Measurements from ENCODE around the gene NOP53.
A peak's percentile ranks its signal among the peaks of the same experiment; 100 is the strongest.
"Not testable (repeated sequence)": the region's sequence is repeated elsewhere in the genome, so short reads cannot be mapped to it uniquely, and the experiment has no call there.

NOP53 gene

GRCh38 chr19:47777245-47778048 is 32.1 kb downstream of the NOP53 start:
- not testable (repeated sequence) for DNase-seq (ENCODE audit: low read depth in 2 of 2)

- peak; percentile 53 to 60 for DNase-seq (ENCODE audit: low read depth in 2 of 2)
Measured at GRCh38 chr19:47778049-47778953, 33.0 kb downstream of the NOP53 start, which contains the start of gene SELENOW. Gene SELENOW, plus strand, starts transcription at chr19:47778703. Its CDS starts 83 bp downstream, at chr19:47778786.

GRCh38 chr19:47778954-47779351 is 33.6 kb downstream of the NOP53 start:
- no peak for DNase-seq (ENCODE audit: low read depth in 2 of 2)

DNA sequence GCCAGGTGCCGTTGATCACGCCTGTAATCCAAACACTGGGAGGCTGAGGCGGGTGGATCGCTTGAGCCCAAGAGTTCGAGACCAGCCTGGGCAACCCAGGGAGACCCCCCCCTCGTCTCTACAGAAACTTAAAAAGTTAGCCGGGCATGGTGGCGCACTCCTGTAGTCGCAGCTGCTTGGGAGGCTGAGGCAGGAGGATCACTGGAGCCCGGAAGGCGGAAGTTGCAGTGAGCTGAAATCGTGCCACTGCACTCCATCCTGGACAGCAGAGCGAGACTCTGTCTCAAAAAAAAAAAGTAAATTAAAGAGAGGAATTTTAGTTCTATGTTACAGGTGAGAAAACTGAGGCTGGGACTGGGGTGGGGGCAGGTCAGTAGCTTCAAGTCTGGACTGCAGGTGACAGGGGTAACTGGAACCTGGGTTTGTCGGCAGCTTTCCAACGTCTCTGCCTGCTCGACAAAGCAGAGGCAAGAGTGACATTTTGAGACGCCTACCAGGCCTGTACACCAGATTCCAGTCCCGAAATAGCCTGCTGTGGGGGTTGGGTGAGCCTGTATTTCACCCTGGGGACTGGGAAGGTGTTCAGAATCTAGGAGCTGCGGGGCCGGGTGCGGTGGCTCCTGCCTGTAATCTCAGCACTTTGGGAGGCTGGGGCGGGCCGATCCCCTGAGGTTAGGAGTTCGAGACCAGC is 34.3 kb downstream of the NOP53 start:
- no peak for DNase-seq (ENCODE audit: low read depth in 2 of 2)

- DNase-seq (ENCODE audit: low read depth in 2 of 2): no peak
Measured at GRCh38 chr19:47780215-47780551, 34.8 kb downstream of the NOP53 start.

GRCh38 chr19:47781590-47782262 is 36.4 kb downstream of the NOP53 start:
- DNase-seq (ENCODE audit: low read depth in 2 of 2): no peak

DNA sequence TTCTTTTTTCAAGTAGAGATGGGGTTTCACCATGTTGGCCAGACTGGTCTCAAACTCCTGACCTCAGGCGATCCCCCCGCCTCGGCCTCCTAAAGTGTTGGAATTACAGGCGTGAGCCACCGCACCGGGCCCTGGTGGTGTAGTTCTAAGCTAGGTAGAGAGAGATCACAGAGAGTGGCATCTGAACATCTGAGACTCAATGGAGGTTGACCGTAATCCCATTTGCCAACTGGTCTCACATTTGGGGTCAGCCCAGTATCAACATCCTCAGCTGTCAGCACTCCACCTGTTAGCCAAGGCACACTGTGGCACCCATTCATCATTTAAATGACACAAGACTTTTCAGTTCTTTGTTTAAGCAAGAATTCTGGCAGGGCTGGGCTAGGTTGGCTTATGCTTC is 41.2 kb downstream of the NOP53 start:
- DNase-seq (ENCODE audit: low read depth in 2 of 2): no peak

GRCh38 chr19:47787307-47787706 is 42.0 kb downstream of the NOP53 start:
- DNase-seq (ENCODE audit: low read depth in 2 of 2): not testable (repeated sequence)

DNA sequence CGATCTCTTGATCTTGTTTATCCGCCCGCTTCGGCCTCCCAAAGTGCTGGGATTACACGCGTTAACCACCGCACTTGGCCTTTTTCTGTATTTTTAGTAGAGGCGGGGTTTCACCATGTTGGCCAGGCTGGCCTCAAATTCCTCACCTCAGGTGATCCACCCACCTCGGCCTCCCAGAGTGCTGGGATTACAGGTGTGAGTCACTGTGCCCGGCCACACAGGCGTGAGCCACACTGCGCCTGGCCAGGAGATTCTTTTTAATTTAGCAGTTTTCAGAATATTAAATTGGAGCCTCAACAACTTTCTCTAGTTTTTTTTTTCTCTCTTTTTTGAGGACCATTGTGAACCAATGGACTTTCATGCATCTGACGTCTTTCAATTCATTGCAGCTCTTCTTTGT is 44.5 kb downstream of the NOP53 start:
- not testable (repeated sequence) for DNase-seq (ENCODE audit: low read depth in 2 of 2)

GRCh38 chr19:47790398-47790814 is 45.1 kb downstream of the NOP53 start:
- DNase-seq (ENCODE audit: low read depth in 2 of 2): peak; percentile 51 to 79

DNA sequence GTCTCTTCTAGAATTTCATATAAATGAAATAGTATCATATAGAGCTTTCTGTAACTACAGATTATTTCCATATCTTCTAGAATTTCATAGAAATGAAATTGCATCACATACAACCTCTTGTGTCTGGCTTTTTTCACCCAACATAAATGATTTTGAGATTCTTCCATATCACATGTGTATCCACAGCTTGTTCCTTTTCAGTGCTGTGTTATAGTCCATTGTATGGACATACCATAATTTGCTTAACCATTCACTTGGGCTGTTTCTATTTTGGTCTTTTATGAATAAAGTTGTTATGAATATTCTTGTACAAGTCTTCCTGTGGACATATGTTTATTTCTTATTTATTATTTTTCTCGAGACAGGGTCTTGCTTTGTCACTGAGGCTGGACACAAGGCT is 47.3 kb downstream of the NOP53 start:
- DNase-seq (ENCODE audit: low read depth in 2 of 2): no peak

- DNase-seq (ENCODE audit: low read depth in 2 of 2): no peak
Measured at GRCh38 chr19:47794526-47794925, 49.2 kb downstream of the NOP53 start.

- DNase-seq (ENCODE audit: low read depth in 2 of 2): no peak
Measured at GRCh38 chr19:47796785-47797184, 51.4 kb downstream of the NOP53 start.

DNA sequence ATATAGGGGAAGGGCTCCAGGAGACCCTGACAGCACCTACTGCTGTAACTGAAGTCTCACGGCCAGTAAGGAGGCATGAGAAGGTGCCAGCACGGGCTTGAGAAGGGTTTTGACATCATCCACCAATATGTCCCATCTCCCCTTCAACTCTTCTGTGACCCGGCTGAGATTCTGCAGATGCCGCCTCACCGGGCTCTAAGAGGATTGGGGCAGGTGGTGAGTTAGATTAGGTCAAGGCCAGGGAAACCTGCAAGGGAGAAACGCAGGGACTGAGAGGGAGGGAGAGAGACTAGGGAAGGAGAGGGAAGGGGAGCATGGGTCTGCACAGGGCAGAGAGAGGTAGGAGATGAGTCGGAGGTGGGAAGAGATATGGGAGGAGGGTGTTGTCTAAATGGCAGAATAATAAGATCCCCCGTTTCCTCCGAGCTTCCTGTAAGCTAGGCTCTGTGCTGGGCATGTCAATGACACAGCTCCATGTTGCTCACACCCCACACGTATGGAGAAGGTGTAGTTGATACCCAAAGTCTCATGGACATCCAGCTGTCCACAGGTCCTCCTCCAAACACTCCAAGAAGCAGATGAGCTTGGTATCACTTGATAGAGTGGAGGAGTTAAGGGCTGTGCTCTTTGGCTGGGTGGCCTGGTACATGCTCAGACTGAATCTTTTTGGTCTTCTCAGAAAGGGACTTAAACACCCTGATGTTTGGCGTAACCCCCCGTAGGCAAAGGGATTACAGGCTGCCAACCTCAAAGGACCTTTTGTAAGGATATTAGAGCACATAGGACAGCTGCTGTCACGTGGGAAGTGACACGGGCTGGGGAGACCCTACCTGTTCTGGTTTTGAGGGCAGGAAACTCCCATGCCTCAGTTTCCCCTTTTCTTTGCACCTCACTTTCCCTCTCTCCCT is 52.9 kb downstream of the NOP53 start:
- DNase-seq (ENCODE audit: low read depth in 2 of 2): no peak

DNA sequence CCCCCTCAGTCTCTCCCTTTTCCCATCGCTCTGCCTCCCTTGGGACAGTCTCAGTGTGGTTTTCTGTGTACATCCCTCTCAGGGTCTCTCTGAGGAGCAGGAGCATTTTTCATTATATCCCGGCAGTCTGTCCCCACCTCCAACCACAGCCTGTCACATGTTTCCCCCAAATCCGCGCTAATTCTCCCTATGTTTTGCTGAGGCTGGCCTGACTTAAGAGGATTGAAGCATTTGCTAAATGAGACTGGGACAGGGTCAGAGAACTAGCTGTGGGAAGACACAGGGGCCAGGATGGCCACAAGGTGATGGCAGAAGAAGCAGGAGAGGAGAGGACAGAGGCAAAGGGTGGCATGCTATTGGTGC is 53.5 kb downstream of the NOP53 start:
- DNase-seq (ENCODE audit: low read depth in 2 of 2): no peak

GRCh38 chr19:47801270-47801669 is 55.9 kb downstream of the NOP53 start:
- DNase-seq (ENCODE audit: low read depth in 2 of 2): no peak

GRCh38 chr19:47802521-47803043 is 57.2 kb downstream of the NOP53 start:
- DNase-seq (ENCODE audit: low read depth in 2 of 2): no peak

DNA sequence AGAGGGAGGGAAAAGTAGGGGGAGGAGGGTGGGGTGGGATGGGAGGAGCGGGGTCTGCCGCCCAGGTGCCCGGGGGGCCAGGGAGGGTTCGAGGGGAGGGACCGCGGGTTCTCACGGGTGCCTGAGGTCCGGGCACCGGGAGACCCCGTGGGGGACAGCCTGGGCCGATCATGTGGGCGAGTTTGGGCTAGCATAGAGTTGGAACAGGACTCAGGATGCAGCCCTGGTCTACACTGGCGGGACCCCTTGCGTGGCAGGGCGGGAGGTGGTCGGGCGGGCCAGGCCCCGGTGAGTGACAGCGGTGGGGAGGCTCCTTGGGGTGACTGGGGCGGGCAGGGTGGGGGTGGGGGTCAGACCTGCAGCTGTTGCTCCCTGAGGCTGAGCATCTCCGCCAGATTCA is 57.8 kb downstream of the NOP53 start:
- DNase-seq (ENCODE audit: low read depth in 2 of 2): not testable (repeated sequence)

GRCh38 chr19:47803671-47804070 is 58.3 kb downstream of the NOP53 start:
- not testable (repeated sequence) for DNase-seq (ENCODE audit: low read depth in 2 of 2)

DNA sequence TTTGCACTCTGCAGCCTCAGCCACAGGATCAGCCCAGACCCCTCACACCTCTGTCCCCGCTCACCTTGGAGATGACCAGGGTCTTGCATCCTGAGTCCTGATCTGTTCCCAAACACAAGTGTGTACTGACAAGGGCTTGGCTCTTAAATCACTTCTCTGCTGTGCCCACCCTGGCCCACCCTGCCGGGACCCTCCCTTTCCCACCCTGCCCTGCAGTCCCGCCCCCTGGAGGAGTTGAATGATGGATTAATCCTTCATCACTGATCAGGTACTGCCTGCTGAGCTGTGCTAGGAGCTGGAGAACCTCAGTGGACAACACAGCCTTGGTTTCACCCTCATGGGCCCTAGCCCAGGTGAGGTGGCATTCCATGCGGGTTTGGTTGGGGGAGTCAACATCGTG is 59.1 kb downstream of the NOP53 start, which contains the start of gene TPRX1:
TPRX1 (minus strand) TSS at position 101 of the 400 bp plus-strand sequence; CDS start at position 89, 12 bp downstream.
- DNase-seq (ENCODE audit: low read depth in 2 of 2): not testable (repeated sequence)
